ENCODE results near the gene KCTD16.

KCTD16 gene

DNA sequence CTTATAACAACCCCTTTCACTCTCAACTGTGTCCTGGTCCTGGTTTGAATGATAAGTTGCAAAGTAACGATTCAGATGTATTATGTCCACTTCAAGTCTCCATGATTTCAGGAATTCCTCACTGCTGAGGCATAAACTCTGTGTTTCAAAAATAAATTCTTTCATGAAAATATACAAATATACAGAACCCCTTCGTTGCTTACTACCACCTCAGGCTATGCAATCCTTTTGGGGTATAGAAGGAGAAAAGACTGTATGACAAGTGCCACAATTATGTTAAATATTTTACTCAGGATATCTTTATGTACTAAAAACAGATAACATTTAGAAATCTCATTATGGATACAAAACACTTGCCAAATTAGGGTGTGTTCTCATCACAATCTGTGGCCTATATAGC lies 190.7 kb downstream of the KCTD16 start:
- TF ChIP-seq HIC1 (tag by site-specific recombination; IDR thresholded peaks at IDR 0.05) (no peak), ZNF404 (tag by site-specific recombination; IDR thresholded peaks at IDR 0.05) (no peak), ZNF623 (tag by site-specific recombination; IDR thresholded peaks at IDR 0.05) (no peak), RBAK (tag by site-specific recombination; IDR thresholded peaks at IDR 0.05) (no peak), ZXDB (tag by site-specific recombination; IDR thresholded peaks at IDR 0.05) (no peak), ZNF280D (tag by site-specific recombination; IDR thresholded peaks at IDR 0.05) (no peak), ZNF513 (tag by site-specific recombination; IDR thresholded peaks at IDR 0.05) (no peak), ZNF654 (tag by site-specific recombination; IDR thresholded peaks at IDR 0.05; ENCODE audit: low read depth) (no peak), ZNF140 (tag by site-specific recombination; IDR thresholded peaks at IDR 0.05) (no peak)
- TF ChIP-seq, protein P1, sequence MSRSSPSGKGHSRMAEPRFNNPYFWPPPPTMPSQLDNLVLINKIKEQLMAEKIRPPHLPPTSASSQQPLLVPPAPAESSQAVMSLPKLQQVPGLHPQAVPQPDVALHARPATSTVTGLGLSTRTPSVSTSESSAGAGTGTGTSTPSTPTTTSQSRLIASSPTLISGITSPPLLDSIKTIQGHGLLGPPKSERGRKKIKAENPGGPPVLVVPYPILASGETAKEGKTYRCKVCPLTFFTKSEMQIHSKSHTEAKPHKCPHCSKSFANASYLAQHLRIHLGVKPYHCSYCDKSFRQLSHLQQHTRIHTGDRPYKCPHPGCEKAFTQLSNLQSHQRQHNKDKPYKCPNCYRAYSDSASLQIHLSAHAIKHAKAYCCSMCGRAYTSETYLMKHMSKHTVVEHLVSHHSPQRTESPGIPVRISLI (tag by site-specific recombination; IDR thresholded peaks at IDR 0.05): no peak

GRCh38 chr5:144365885-144366284 lies 195.2 kb downstream of the KCTD16 start:
- Histone ChIP-seq H3K36me3 (ENCODE audit: control insufficient read depth in 2 of 2, insufficient read depth in 1 of 2, low read length in 2 of 2) (no peaks in the 10 kb centered on the region), H3K4me1 (ENCODE audit: control insufficient read depth, insufficient read depth, low read length) (no peaks in the 10 kb centered on the region), H3K9me3 (ENCODE audit: control insufficient read depth, insufficient read depth, low read depth, low read length) (no peaks in the 10 kb centered on the region), H3K27ac (ENCODE audit: extremely low read depth, low read depth, low read length) (no peak overlapping the region), H3K4me3 (ENCODE audit: low read depth, low read length) (no peak overlapping the region)
- ChIA-PET CTCF (no interaction called here), POLR2A (no interaction called here)
- TF ChIP-seq HOXD13 (CRISPR knock-in tag; IDR thresholded peaks at IDR 0.05; ENCODE audit: borderline replicate concordance) (no peak), ZNF292 (tag by site-specific recombination; IDR thresholded peaks at IDR 0.05; ENCODE audit: borderline replicate concordance, low read depth) (no peak), ZNF530 (tag by site-specific recombination; IDR thresholded peaks at IDR 0.05; ENCODE audit: low read depth) (no peak), ZNF24 (tag by site-specific recombination; IDR thresholded peaks at IDR 0.05) (no peak), ZNF114 (tag by site-specific recombination; IDR thresholded peaks at IDR 0.05) (no peak), SCRT1 (tag by site-specific recombination; IDR thresholded peaks at IDR 0.05; ENCODE audit: borderline replicate concordance) (no peak), ZNF580 (tag by site-specific recombination; IDR thresholded peaks at IDR 0.05) (no peak), YY1 (tag by site-specific recombination; IDR thresholded peaks at IDR 0.05) (no peak), ZNF19 (tag by site-specific recombination; IDR thresholded peaks at IDR 0.05; ENCODE audit: low read depth) (no peak), ZNF394 (tag by site-specific recombination; IDR thresholded peaks at IDR 0.05; ENCODE audit: borderline replicate concordance) (no peak), RBAK (tag by site-specific recombination; IDR thresholded peaks at IDR 0.05) (no peak), ZNF221 (tag by site-specific recombination; IDR thresholded peaks at IDR 0.05; ENCODE audit: borderline replicate concordance) (no peak), KLF10 (tag by site-specific recombination; IDR thresholded peaks at IDR 0.05) (no peak)
- TF ChIP-seq, protein P2, sequence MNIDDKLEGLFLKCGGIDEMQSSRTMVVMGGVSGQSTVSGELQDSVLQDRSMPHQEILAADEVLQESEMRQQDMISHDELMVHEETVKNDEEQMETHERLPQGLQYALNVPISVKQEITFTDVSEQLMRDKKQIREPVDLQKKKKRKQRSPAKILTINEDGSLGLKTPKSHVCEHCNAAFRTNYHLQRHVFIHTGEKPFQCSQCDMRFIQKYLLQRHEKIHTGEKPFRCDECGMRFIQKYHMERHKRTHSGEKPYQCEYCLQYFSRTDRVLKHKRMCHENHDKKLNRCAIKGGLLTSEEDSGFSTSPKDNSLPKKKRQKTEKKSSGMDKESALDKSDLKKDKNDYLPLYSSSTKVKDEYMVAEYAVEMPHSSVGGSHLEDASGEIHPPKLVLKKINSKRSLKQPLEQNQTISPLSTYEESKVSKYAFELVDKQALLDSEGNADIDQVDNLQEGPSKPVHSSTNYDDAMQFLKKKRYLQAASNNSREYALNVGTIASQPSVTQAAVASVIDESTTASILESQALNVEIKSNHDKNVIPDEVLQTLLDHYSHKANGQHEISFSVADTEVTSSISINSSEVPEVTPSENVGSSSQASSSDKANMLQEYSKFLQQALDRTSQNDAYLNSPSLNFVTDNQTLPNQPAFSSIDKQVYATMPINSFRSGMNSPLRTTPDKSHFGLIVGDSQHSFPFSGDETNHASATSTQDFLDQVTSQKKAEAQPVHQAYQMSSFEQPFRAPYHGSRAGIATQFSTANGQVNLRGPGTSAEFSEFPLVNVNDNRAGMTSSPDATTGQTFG (tag by site-specific recombination; IDR thresholded peaks at IDR 0.05; ENCODE audit: borderline replicate concordance): no peak
- TF ChIP-seq, protein P1 (tag by site-specific recombination; IDR thresholded peaks at IDR 0.05): no peak

More for the DNA sequence above, 190.7 kb downstream of the KCTD16 start:
- Histone ChIP-seq H3K27ac (ENCODE audit: extremely low read depth, low read depth, low read length) (no peak overlapping the region), H3K36me3 (ENCODE audit: control insufficient read depth in 2 of 2, insufficient read depth in 1 of 2, low read length in 2 of 2) (no peaks in the 10 kb centered on the region), H3K9me3 (ENCODE audit: control insufficient read depth, insufficient read depth, low read depth, low read length) (no peaks in the 10 kb centered on the region), H3K4me3 (ENCODE audit: low read depth, low read length) (no peak overlapping the region), H3K4me1 (ENCODE audit: control insufficient read depth, insufficient read depth, low read length) (no peaks in the 10 kb centered on the region)
- ChIA-PET POLR2A (no interaction called here), CTCF (interaction anchor here (0.6 kb wide), 1 partner anchor 164 kb away, joined by 5 read pairs; no protein-coding TSS in a partner anchor)
